ENCODE data around the gene FARP2.

FARP2 gene

GRCh38 chr2:241490825-241491506, 134.9 kb downstream of the FARP2 start:
- DNase-seq (ENCODE audit: low read depth), result no peak

GRCh38 chr2:241491549-241492173, 135.6 kb downstream of the FARP2 start:
- no peak for DNase-seq (ENCODE audit: low read depth)

- no peak for DNase-seq (ENCODE audit: low read depth)
These were observed 136.1 kb downstream of the FARP2 start for GRCh38 chr2:241492174-241492565.

GRCh38 chr2:241493092-241493491, 137.0 kb downstream of the FARP2 start:
- no peak for DNase-seq (ENCODE audit: low read depth)

- no peak for DNase-seq (ENCODE audit: low read depth)
These were observed 138.3 kb downstream of the FARP2 start for GRCh38 chr2:241494311-241494908.

- DNase-seq (ENCODE audit: low read depth), result no peak
These were observed 139.3 kb downstream of the FARP2 start for GRCh38 chr2:241495172-241496002.

GRCh38 chr2:241496003-241496707, 140.1 kb downstream of the FARP2 start:
- DNase-seq (ENCODE audit: low read depth), result no peak

GRCh38 chr2:241496904-241497877, 141.1 kb downstream of the FARP2 start:
- DNase-seq (ENCODE audit: low read depth), result no peak

GRCh38 chr2:241498115-241499070, 142.3 kb downstream of the FARP2 start:
- DNase-seq (ENCODE audit: low read depth), result no peak

GRCh38 chr2:241499146-241499965, 143.3 kb downstream of the FARP2 start:
- no peak for DNase-seq (ENCODE audit: low read depth)

GRCh38 chr2:241500016-241500415, 143.9 kb downstream of the FARP2 start:
- no peak for DNase-seq (ENCODE audit: low read depth)

GRCh38 chr2:241500431-241500975, 144.4 kb downstream of the FARP2 start:
- DNase-seq (ENCODE audit: low read depth), result no peak

- DNase-seq (ENCODE audit: low read depth), result no peak
These were observed 145.0 kb downstream of the FARP2 start for GRCh38 chr2:241501099-241501541.

- DNase-seq (ENCODE audit: low read depth), result no peak
These were observed 145.5 kb downstream of the FARP2 start for GRCh38 chr2:241501551-241501950.

GRCh38 chr2:241502281-241502680, 146.2 kb downstream of the FARP2 start:
- no peak for DNase-seq (ENCODE audit: low read depth)

- DNase-seq (ENCODE audit: low read depth), result no peak
These were observed 147.8 kb downstream of the FARP2 start for GRCh38 chr2:241503776-241504392.

GRCh38 chr2:241505086-241505780, 149.1 kb downstream of the FARP2 start:
- no peak for DNase-seq (ENCODE audit: low read depth)

Data from activated T-cell treated with anti-CD3 and anti-CD28 coated beads for 1 hour (primary cell).